Suppressor macrophage (primary cell): ENCODE results near the gene ANTKMT.
A peak's percentile ranks its signal among the peaks of the same experiment; 100 is the strongest.

Experiments
- DNase-seq, 4 experiments: peaks; one replicate each; pipeline ENCODE4 v3.0.0-alpha.2; 2020 to 2022

ANTKMT gene

GRCh38 chr16:700684-701584, 20.0 kb upstream of the ANTKMT start:
- peak in 3 of 4 experiments; percentile 32 to 62 (median 51) for DNase-seq

DNA sequence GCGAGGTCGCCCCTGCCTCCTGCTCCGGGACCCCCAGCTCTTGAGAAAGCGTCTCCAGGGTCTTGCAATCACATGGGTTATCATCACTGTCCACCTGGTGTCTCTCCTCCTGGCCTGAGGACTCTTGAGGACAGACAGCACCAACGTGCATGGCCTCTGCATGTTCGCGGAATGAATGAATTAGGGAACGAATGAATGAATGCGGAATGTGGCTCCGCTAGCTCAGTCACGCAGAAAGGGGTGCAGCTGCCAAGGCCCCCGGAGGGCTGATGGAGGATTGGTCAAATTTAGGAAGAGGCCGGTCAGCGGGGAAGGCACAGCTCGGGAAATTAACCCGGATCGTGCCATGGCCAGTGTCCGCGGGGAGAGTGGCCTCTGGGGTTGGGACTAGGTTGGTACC, 18.6 kb upstream of the ANTKMT start:
- no peak for DNase-seq

DNA sequence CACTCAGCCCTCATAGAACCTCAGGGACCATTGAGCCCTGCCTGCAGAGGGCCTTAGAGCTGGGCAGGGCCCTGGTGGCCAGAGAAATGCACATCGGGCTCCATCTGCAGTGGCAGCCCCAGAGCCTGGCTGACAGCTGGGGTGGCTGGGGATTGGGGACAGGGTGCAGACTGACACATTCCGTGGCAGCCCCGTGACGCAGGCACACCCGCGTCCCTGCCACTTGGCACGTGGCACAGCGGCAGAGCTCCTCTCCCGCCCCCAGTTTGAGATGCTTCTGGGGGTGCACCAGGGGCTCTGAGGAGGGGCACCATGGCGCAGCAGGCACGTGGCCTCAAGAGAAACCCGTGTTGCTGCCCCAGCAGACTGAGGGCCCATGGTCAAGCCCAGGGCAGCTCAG, 17.5 kb upstream of the ANTKMT start:
- DNase-seq, result no peak

- no peak for DNase-seq
Observed at GRCh38 chr16:704047-704446, 16.9 kb upstream of the ANTKMT start.

GRCh38 chr16:704552-705380, 16.2 kb upstream of the ANTKMT start:
- no peak for DNase-seq

DNA sequence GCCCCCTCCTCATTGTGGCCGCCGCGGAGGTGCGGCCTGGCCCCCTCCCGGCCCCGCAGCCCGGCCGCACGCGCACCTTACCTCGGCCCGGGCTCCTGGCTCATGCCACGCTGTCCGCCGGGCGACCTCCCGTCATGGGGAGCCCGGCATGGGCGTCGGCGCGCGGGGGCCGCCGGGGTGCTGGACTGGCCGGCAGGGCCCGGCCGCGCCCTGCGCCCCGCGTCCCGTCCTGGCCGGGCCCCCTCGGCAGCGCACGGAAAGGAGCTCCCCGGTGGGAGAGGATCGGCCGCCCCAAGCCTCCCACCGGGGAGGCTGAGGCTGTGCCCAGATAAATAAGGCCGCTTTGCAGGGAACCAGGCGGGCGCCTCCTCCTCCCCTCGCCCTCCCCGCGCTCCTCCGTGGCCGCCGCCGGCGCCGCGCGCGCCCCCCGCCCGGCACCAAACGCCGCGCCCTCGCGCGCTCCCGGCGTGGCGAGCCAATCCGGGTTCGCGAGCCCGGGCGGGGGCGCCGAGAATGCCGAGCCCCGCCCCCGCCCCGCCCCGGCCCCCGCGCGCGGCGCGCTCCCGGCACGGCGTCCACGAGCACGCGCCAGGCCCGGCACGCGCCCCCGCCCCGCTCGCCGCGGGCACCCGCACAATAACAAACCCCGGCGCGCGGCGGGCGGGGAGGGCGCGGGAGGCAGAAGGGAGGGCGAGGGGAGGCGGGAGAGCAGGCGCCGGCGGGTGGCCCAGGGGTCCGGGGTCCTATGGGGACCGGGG, 15.3 kb upstream of the ANTKMT start, which contains the start of gene FBXL16:
FBXL16 (minus strand) TSS at position 371 of the 758 bp plus-strand sequence. CDS start 8,396 bp downstream, outside the sequence.
- peak in 1 of 4 experiments; percentile 34 for DNase-seq

DNA sequence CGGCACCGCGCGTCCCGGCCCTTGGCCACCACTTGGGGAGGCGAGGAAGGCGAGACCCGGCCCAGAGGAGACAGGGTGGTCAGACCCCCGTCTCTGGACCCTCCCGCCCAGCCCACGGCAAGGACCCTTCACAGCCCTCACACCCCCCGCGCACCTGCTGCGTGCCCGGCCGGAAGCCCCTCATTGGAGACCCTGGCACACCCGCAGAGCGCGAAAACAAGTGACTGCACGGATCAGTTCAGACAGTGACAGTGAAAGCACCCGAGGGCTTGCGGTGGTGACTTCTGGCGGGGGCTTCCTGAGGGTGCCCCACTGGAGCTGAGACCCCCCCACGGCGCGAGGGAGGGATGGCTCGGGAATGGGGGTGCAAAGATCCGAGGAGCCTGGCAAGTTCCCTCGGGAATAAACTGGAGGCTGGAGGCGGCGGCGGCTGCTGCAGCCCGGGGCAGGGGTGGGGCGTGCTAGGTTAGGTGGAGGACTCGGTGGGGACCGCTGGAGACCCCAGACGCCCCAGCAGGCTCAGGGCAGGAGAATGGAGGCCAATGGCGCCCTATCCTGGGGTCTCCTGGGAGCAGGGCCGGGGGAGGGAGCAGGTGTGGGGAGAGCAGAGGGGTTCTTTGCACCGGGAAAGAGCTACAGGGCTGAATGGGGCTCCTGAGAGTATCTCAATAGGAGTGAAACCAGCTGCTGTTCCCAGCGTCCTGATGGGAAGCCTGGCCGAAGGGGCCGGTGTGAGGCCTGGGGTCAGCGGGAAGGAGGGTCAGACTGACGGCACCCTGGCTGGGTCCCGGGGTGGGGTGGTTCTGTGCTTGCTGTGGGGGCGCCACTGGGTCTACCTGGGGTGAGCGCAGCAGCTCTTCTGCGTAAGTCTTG, 14.5 kb upstream of the ANTKMT start:
- no peak for DNase-seq

DNA sequence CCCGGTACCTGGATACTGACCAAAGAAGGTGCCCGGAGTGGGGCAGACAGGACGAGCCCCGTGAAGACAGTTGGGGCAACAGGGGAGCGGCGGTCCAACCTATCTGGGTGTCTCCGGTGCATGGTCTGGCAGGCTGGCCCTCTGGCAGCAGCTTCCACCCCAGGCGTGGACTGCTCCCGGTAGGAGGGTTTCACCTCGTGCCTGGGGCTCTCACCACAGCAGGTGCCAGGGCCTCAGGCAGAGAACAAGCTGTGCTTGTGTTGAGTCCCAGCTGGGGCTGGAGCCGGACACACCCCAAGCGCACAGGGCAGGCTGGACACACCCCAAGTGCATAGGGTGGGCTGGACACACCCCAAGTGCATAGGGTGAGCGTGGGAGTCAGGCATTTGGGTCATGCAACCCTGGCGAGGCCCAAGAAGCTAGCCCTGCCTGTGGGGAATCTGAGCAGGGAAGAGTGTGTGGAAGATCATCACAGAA, 13.8 kb upstream of the ANTKMT start:
- no peak for DNase-seq

GRCh38 chr16:708019-708418, 12.9 kb upstream of the ANTKMT start:
- DNase-seq, result no peak

DNA sequence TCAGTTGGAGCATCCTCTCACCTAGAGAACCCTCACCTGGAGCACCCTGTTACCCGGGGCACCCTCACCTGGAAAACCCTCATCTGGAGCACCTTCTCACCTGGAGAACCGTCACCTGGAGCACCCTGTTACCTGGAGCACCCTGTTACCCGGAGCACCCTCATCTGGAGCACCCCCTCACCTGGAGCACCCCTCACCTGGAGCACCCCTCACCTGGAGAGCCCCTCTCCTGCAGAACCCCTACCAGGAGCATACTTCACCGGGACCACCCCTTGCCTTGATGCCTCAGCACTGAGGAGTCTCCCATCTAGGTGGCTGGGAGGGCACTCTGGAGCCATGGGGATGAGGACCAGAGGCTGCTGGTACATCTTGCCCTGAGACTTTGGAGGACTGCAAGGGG, 12.0 kb upstream of the ANTKMT start:
- no peak for DNase-seq

DNA sequence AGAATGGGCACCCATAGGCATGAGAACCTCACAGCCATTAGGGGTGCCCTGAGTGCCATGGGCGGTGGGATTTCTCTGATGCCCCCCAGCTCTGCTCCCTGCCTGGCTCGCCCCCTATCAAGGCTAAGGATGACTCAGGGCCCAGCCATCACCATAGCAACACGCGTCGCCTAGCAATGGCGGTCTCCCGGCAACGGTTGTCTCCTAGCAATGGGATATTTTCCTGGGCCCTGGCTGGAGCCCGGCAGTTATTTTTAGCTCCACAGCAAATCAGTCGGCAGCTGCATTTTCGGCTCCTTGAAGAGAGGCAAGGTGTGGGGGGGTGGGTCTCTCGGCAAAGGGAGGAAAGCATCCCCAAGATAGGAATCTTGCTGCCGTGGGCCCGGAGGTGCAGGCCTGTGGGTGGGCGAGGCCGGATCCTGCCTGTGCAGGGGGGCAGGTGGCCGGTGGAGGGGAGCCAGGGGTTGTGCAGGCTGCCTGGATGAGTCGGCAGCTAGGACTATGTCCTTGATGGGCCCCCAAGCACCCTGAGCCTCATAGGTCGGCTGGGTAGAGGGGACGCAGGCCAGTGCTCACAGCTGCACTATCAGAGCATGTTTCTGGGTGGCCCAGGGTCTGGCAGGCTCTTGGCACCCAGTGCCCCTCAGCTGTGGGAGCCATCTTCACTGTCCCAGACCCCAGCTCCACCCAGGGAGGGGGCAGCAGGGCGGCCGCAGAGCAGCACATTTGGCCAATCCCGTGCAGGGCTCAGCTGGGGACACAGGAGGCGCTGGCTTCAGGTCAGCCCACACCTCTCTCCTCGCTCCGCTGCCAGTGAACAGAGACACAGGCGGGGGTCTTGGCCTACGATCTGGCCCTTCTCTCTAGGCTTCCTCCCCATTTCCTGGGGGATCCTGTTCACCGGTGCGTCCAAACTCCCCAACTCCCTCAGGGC, 11.1 kb upstream of the ANTKMT start:
- peak in 1 of 4 experiments; percentile 16 for DNase-seq

GRCh38 chr16:710500-711075, 10.4 kb upstream of the ANTKMT start:
- no peak for DNase-seq

DNA sequence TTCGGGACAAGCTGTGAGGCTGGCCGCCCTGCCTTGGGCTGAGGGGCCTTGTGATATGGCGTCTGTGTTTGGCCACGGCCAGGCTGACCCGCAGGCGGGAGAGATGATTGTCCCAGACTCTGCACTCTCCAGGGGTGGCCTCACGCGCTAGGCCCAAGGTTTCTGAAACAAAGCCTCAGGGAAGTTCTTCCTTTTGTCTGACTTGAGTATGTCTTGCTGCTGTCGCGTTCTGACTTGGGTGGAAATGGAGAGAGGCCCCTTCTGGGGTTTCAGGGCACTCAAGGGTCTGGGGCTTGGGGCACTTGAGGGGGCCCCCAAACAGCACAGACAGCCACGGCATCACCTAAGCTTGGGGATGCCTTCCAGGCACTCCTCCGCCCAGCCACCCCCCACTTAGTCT, 9.9 kb upstream of the ANTKMT start:
- no peak for DNase-seq

GRCh38 chr16:711548-712320, 9.2 kb upstream of the ANTKMT start:
- DNase-seq, result peak; percentile 80 to 93 (median 89)

- DNase-seq, result peak; percentile 61 to 82 (median 72)
Observed at GRCh38 chr16:712740-713250, 8.2 kb upstream of the ANTKMT start.

- DNase-seq, result no peak
Observed at GRCh38 chr16:714079-714478, 6.9 kb upstream of the ANTKMT start.

- peak; percentile 88 to 97 (median 93) for DNase-seq
Observed at GRCh38 chr16:714558-715476, 6.1 kb upstream of the ANTKMT start, which contains the start of gene METRN. Gene METRN, plus strand, starts transcription at chr16:715118. Its CDS starts 172 bp downstream, at chr16:715290.
